Mesenchymal stem cell (in vitro differentiated cells and primary cell): ENCODE results near the gene TCHP.
A peak's percentile ranks its signal among the peaks of the same experiment; 100 is the strongest.

ENCODE experiments used
- DNase-seq: peaks from one replicate; pipeline ENCODE4 v3.0.0-alpha.2; 2013
- H2AFZ ChIP-seq: one replicate; pipeline ENCODE4 v1.6.1; 2013; ENCODE audit warnings: low read depth, mild to moderate bottlenecking, control low read depth, inconsistent platforms, low read length, moderate library complexity
- H2AK5ac ChIP-seq: 2 replicates; pipeline ENCODE4 v1.6.1; 2013; ENCODE audit warnings: low read length, moderate library complexity, mild to moderate bottlenecking, inconsistent platforms; ENCODE audit not compliant: severe bottlenecking
- H2BK120ac ChIP-seq: one replicate; pipeline ENCODE4 v1.6.1; 2013; ENCODE audit warnings: low read depth, mild to moderate bottlenecking, inconsistent platforms, low read length, moderate library complexity
- H2BK12ac ChIP-seq, 2 experiments: one replicate each; pipeline ENCODE4 v1.6.1; 2013; ENCODE audit warnings: inconsistent platforms in 2 of 2, low read length in 2 of 2, mild to moderate bottlenecking in 2 of 2, moderate library complexity in 2 of 2, control low read depth in 1 of 2
- H2BK15ac ChIP-seq: one replicate; pipeline ENCODE4 v1.6.1; 2013; ENCODE audit warnings: mild to moderate bottlenecking, low read depth, inconsistent platforms; ENCODE audit not compliant: poor library complexity, severe bottlenecking
- H2BK5ac ChIP-seq: 2 replicates; pipeline ENCODE4 v1.6.1; 2013; ENCODE audit warnings: low read depth, mild to moderate bottlenecking, low read length, control low read depth, inconsistent platforms; ENCODE audit not compliant: poor library complexity, severe bottlenecking
- H3K14ac ChIP-seq, 2 experiments: one replicate each; pipeline ENCODE4 v1.6.1; 2013; ENCODE audit warnings: inconsistent platforms in 2 of 2, low read length in 2 of 2, control low read depth in 1 of 2, mild to moderate bottlenecking in 1 of 2, moderate library complexity in 1 of 2
- H3K18ac ChIP-seq, 2 experiments: one replicate each; pipeline ENCODE4 v1.6.1; 2013; ENCODE audit warnings: inconsistent platforms in 2 of 2, low read length in 2 of 2, control low read depth in 1 of 2, low read depth in 1 of 2, mild to moderate bottlenecking in 1 of 2
- H3K23ac ChIP-seq, 2 experiments: one replicate each; pipeline ENCODE4 v1.6.1; 2013; ENCODE audit warnings: inconsistent platforms in 2 of 2, low read length in 2 of 2, mild to moderate bottlenecking in 2 of 2, moderate library complexity in 2 of 2, control low read depth in 1 of 2
- H3K27ac ChIP-seq: 2 replicates; pipeline ENCODE4 v1.5.1; 2013; ENCODE audit warnings: mild to moderate bottlenecking, moderate library complexity, low read length, control low read depth, inconsistent platforms; ENCODE audit not compliant: poor library complexity, severe bottlenecking
- H3K27me3 ChIP-seq, 2 experiments: 2 replicates each; pipeline versions ENCODE4 v1.6.1 to v1.7.0; 2013; ENCODE audit warnings: low read length in 2 of 2, mild to moderate bottlenecking in 2 of 2, moderate library complexity in 2 of 2, control low read depth in 1 of 2, inconsistent platforms in 1 of 2; ENCODE audit not compliant: control insufficient read depth in 1 of 2, insufficient read depth in 1 of 2
- H3K36me3 ChIP-seq, 2 experiments: 2 replicates each; pipeline versions ENCODE4 v1.6.1 to v1.7.0; 2013; ENCODE audit warnings: low read length in 2 of 2, control low read depth in 1 of 2, inconsistent platforms in 1 of 2, low read depth in 1 of 2, mild to moderate bottlenecking in 1 of 2; ENCODE audit not compliant: insufficient read depth in 2 of 2, control insufficient read depth in 1 of 2
- H3K4ac ChIP-seq, 2 experiments: one replicate each; pipeline ENCODE4 v1.6.1; 2013; ENCODE audit warnings: inconsistent platforms in 2 of 2, low read length in 2 of 2, mild to moderate bottlenecking in 2 of 2, moderate library complexity in 2 of 2, control low read depth in 1 of 2, low read depth in 1 of 2
- H3K4me1 ChIP-seq: 2 replicates; pipeline ENCODE4 v1.6.1; 2013; ENCODE audit warnings: low read depth, low read length, control low read depth; ENCODE audit not compliant: control insufficient read depth, insufficient read depth
- H3K4me2 ChIP-seq: 2 replicates; pipeline ENCODE4 v1.6.1; 2013; ENCODE audit warnings: low read length, mild to moderate bottlenecking, inconsistent platforms; ENCODE audit not compliant: poor library complexity, severe bottlenecking
- H3K4me3 ChIP-seq, 2 experiments: 2 replicates each; pipeline versions ENCODE4 v1.5.1 to v1.7.0; 2013; ENCODE audit warnings: low read length in 2 of 2, mild to moderate bottlenecking in 2 of 2, control low read depth in 1 of 2, low read depth in 1 of 2; ENCODE audit not compliant: insufficient read depth in 1 of 2
- H3K79me1 ChIP-seq: replicated peaks from 2 replicates; pipeline ENCODE4 v1.6.1; 2013; ENCODE audit warnings: mild to moderate bottlenecking, control low read depth, low read length, inconsistent platforms; ENCODE audit not compliant: poor library complexity, severe bottlenecking
- H3K9ac ChIP-seq: 2 replicates; pipeline ENCODE4 v1.7.0; 2013; ENCODE audit warnings: mild to moderate bottlenecking, low read length, moderate library complexity
- H3K9me3 ChIP-seq: 2 replicates; pipeline ENCODE4 v1.7.0; 2013; ENCODE audit warnings: mild to moderate bottlenecking, low read length; ENCODE audit not compliant: control insufficient read depth
- H4K8ac ChIP-seq: one replicate; pipeline ENCODE4 v1.6.1; 2013; ENCODE audit warnings: inconsistent platforms, mild to moderate bottlenecking, low read length, moderate library complexity
- H4K91ac ChIP-seq: one replicate; pipeline ENCODE4 v1.6.1; 2013; ENCODE audit warnings: mild to moderate bottlenecking, low read length, inconsistent platforms
- WGBS: methylation state at CpG from one replicate; pipeline ENCODE4 v1.1.7; 2013; ENCODE audit warnings: mixed read lengths; 5-methylcytosine and 5-hydroxymethylcytosine counted together

The TCHP gene

DNA sequence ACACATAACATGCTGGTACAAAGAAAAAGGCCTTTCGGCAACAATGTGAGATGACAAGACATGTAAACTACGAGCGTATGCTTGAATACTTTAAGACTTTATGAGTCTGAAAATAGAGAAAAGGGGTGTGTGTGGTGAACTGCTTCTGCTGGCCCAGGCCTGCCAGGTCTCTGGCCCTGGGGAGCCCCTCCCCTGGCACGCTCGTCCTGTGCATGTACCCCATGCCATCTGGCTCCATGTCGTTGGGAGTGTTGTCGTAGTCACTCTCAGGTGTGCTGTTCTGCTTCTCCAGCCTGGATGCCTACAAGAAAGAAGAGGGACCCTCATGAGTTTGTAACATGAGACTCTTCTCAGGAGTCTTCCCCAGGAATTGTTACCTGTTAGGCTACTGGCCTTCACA lies 38.9 kb downstream of the TCHP start:
- H3K4me2 ChIP-seq = no peak overlapping the region
- H3K23ac ChIP-seq = no peak overlapping the region
- 96% methylated on average over 7 of the region's 7 CpGs for WGBS

DNA sequence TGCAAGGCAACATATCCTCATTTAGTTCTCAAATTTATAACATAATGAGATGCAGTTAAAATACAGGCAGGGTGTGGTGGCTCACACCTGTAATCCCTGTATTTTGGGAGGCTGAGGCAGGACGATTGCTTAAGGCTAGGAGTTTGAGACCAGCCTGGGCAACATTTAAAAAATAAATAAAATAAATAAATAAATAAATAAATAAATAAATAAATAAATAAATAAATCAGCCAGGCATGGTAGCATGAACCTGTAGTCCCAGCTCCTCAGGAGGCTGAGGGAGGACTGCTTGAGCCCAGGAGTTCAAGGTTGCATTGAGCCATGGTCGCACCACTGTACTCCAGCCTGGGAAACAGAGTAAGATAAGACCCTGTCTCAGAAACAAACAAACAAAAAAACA lies 39.4 kb downstream of the TCHP start:
- Histone ChIP-seq H3K9ac (no peak overlapping the region), H3K18ac (no peak overlapping the region), H4K8ac (no peak overlapping the region), H3K4me2 (no peak overlapping the region), H2BK15ac (no peak overlapping the region), H4K91ac (no peak overlapping the region), H3K36me3 (peaks cover 20 to 77% of the 10 kb centered on the region in 2 experiments), H3K23ac (no peak overlapping the region), H2AFZ (no peak overlapping the region), H3K27me3 (no peaks in the 10 kb centered on the region), H3K9me3 (no peaks in the 10 kb centered on the region), H3K4ac (no peak overlapping the region), H3K4me1 (peaks cover 11% of the 10 kb centered on the region), H2AK5ac (peak overlapping the region; percentile 55), H2BK120ac (no peak overlapping the region), H2BK12ac (no peak overlapping the region), H2BK5ac (no peak overlapping the region), H3K79me1 (peaks cover 9% of the 10 kb centered on the region), H3K4me3 (no peak overlapping the region), H3K27ac (no peak overlapping the region), H3K14ac (no peak overlapping the region)
- no peak for DNase-seq
- 79% methylated on average over 1 of the region's 2 CpGs for WGBS

More for the DNA sequence above, 38.9 kb downstream of the TCHP start:
- Histone ChIP-seq H3K36me3 (peaks cover 20 to 77% of the 10 kb centered on the region in 2 experiments), H3K79me1 (peaks cover 9% of the 10 kb centered on the region), H3K9ac (no peak overlapping the region), H3K4ac (no peak overlapping the region), H4K8ac (no peak overlapping the region), H3K4me3 (no peak overlapping the region), H3K14ac (no peak overlapping the region), H2AK5ac (peak overlapping the region; percentile 60), H2BK120ac (no peak overlapping the region), H3K18ac (no peak overlapping the region), H2AFZ (no peak overlapping the region), H2BK15ac (no peak overlapping the region), H4K91ac (no peak overlapping the region), H2BK5ac (no peak overlapping the region), H2BK12ac (no peak overlapping the region), H3K9me3 (no peaks in the 10 kb centered on the region), H3K4me1 (peaks cover 11% of the 10 kb centered on the region), H3K27me3 (no peaks in the 10 kb centered on the region), H3K27ac (no peak overlapping the region)
- DNase-seq = no peak

DNA sequence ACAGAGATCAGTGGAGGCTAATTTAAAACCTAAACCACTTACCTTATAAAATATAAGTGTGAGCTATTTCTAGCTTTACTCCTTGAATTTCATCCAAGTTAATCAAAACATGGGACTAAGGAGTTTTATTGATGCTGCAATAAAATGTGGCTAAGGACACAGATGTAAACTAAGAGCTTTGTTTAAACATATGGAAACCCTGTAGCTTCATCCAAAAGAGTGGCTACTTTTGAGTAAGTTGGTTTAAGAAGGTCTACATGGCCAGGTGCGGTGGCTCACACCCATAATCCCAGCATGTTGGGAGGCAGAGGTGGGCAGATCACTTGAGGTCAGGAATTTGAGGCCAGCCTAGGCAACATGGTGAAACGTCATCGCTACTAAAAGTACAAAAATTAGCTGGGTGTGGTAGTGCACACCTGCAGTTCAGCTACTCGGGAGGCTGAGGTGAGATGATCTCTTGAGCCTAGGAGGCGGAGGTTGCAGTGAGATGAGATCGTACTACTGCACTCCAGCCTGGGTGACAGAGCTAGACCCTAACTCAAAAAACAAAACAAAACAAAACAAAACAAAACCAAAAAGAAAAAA lies 40.4 kb downstream of the TCHP start:
- no peak overlapping the region for H3K9ac ChIP-seq
- H2BK12ac ChIP-seq = no peak overlapping the region
- H2BK5ac ChIP-seq = no peak overlapping the region
- H3K79me1 ChIP-seq = peaks cover 14% of the 10 kb centered on the region
- no peak overlapping the region for H3K4ac ChIP-seq
- no peak overlapping the region for H4K91ac ChIP-seq
- H3K4me1 ChIP-seq = peaks cover 16% of the 10 kb centered on the region
- no peak overlapping the region for H3K4me2 ChIP-seq
- peaks cover 18 to 80% of the 10 kb centered on the region in 2 experiments for H3K36me3 ChIP-seq
- H2AFZ ChIP-seq = no peak overlapping the region
- no peak overlapping the region for H3K14ac ChIP-seq
- no peak overlapping the region for H3K27ac ChIP-seq
- no peak for DNase-seq
- no peak overlapping the region for H3K4me3 ChIP-seq
- WGBS = 96% methylated on average over 6 of the region's 6 CpGs
- no peaks in the 10 kb centered on the region for H3K27me3 ChIP-seq
- no peak overlapping the region for H2BK15ac ChIP-seq
- no peak overlapping the region for H3K18ac ChIP-seq
- H3K9me3 ChIP-seq = no peaks in the 10 kb centered on the region
- no peak overlapping the region for H4K8ac ChIP-seq
- peak overlapping the region; percentile 25 for H2AK5ac ChIP-seq
- no peak overlapping the region for H2BK120ac ChIP-seq
- no peak overlapping the region for H3K23ac ChIP-seq

DNA sequence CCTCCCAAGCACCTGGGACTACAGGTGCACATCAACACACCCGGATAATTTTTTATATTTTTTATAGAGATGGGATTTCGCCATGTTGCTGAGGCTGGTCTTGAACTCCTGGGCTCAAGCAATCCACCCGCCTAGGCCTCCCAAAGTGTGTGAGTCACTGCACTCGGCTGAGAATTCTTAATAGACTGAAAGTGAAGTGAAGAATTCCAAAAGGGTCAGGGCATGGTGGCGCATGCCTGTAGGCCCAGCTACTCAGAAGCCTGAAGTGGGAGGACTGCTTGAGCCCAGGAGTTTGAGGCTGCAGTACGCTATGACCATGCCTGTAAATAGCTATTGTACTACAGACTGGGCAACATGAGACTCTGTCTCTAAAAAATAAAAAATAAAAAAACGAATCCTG lies 43.7 kb downstream of the TCHP start:
- no peak overlapping the region for H2BK5ac ChIP-seq
- DNase-seq = peak; percentile 21
- peaks cover 17% of the 10 kb centered on the region for H3K79me1 ChIP-seq
- no peaks in the 10 kb centered on the region for H3K27me3 ChIP-seq
- H3K36me3 ChIP-seq = peaks cover 9 to 70% of the 10 kb centered on the region in 2 experiments
- no peak overlapping the region for H3K4me2 ChIP-seq
- H3K4me1 ChIP-seq = peaks cover 24% of the 10 kb centered on the region
- no peak overlapping the region for H3K4me3 ChIP-seq
- H3K27ac ChIP-seq = no peak overlapping the region
- H2BK120ac ChIP-seq = no peak overlapping the region
- no peak overlapping the region for H3K14ac ChIP-seq
- H3K18ac ChIP-seq = no peak overlapping the region
- no peak overlapping the region for H3K9ac ChIP-seq
- H4K91ac ChIP-seq = no peak overlapping the region
- H2BK12ac ChIP-seq = no peak overlapping the region
- no peak overlapping the region for H2BK15ac ChIP-seq
- no peak overlapping the region for H2AK5ac ChIP-seq
- H3K23ac ChIP-seq = no peak overlapping the region
- H3K4ac ChIP-seq = no peak overlapping the region
- 84% methylated on average over 6 of the region's 7 CpGs for WGBS
- H4K8ac ChIP-seq = no peak overlapping the region
- H2AFZ ChIP-seq = no peak overlapping the region
- H3K9me3 ChIP-seq = no peaks in the 10 kb centered on the region
